ENCODE data around the gene TSC22D1.

GRCh38 chr13:44516771-44517170 is 59.4 kb downstream of the TSC22D1 start:
- TF ChIP-seq POLR2AphosphoS5 (IDR thresholded peaks at IDR 0.05; ENCODE audit: borderline replicate concordance, low read depth, low read length), result no peak
- no peak for TF ChIP-seq EZH2 (IDR thresholded peaks at IDR 0.05)
- TF ChIP-seq FOXP2 (optimal IDR thresholded peaks at IDR 0.05; ENCODE audit: control extremely low read depth, extremely low read length, insufficient read depth), result no peak
